ENCODE results near the gene BCAN. TPM values are rescaled to one million over a fixed set of nuclear protein-coding genes. Genes with fewer than 3 reads are reported as not detected.

BCAN gene
- total and polyA plus RNA-seq, 2 of the 8 experiments (the other 6 are each of a cell fraction or from before 2014, with no cell fraction given), result 4.5 to 24.0 TPM

DNA sequence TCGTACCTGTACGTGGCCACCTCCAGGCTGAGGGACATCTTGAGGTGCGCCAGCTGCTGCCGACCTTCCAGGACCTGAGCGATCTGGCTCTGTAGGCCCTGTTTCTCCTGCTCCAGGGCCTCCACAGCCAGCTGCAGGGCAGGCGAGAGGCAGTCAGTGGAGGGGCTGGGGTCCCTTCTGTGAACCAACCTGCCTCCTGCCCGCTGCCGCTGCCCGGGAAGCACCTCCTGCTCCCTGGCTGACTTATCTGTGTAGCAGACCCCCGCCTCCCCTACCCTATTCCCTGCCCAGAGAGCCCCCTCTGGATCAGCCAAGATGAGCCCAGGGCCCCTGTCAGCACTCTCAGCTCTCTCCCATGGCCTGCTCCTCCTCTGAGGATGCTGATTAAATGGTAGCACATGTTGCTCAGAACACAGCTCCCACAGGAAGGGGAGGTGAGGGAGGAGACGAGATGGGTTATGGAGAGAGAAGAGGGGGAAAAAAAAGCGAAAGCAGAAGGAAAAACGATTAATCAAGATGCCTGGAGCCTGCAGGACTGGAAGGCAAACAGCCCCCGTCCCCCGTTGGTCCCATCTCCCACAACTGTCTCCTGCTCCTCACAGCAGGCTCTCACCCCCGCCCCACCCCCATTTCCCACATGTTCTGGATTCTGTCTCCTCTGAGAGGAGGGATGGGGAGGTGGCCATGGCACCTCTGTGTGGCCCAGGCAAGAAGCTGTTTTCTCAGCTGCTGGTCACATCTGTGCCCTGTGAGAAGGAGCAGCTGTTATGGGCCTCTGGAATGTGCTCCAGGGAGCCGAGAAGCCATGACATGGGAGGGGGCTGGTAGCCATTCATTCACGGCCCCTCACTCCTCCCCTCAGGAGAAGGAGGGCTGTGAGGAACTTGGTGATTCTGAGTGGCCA is 33.5 kb downstream of the BCAN start:
- DNase-seq (ENCODE audit: low read depth in 1 of 2, low spot score in 2 of 2) (peak in 1 of 2 experiments; percentile 58), FAIRE-seq (no peak)
- H3K79me2 ChIP-seq (ENCODE audit: control insufficient read depth in 1 of 2, insufficient read depth in 2 of 2, low read length in 2 of 2), result peaks cover 5 to 43% of the 10 kb centered on the region in 2 experiments; a peak in 3 of 4 replicates
- peak overlapping the region; percentile 64 to 84 (median 74) for H3K4me3 ChIP-seq (ENCODE audit: extremely low read depth in 1 of 4, insufficient read depth in 2 of 4, low read depth in 3 of 4, low read length in 4 of 4)
- H4K91ac ChIP-seq (replicated peaks; ENCODE audit: insufficient read length, low read length), result peak overlapping the region; percentile 48
- H3K4ac ChIP-seq (replicated peaks; ENCODE audit: insufficient read length, low read depth, low read length), result peak overlapping the region; percentile 62
- H3K27ac ChIP-seq (ENCODE audit: low read depth, low read length), result no peak overlapping the region
- H4K5ac ChIP-seq (ENCODE audit: insufficient read length, low read depth, low read length), result no peak overlapping the region
- no peak overlapping the region for H2BK120ac ChIP-seq (replicated peaks; ENCODE audit: low read depth, low read length)
- peaks cover 3 to 10% of the 10 kb centered on the region in 2 experiments for H4K20me1 ChIP-seq (replicated peaks in 1 of 2; ENCODE audit: control insufficient read depth in 1 of 2, insufficient read depth in 2 of 2, low read length in 2 of 2)
- peak overlapping the region; percentile 92 for H2BK15ac ChIP-seq (ENCODE audit: low read length)
- peak overlapping the region; percentile 71 for H3K18ac ChIP-seq (ENCODE audit: extremely low read depth, low read length)
- peaks cover 7 to 39% (median 34%) of the 10 kb centered on the region in 4 experiments for H3K4me1 ChIP-seq (replicated peaks in 1 of 4; ENCODE audit: control insufficient read depth in 3 of 4, insufficient read depth in 4 of 4, low read length in 3 of 4)
- no peak overlapping the region for H4K8ac ChIP-seq (ENCODE audit: extremely low read depth, insufficient read depth, low read length)
- no peaks in the 10 kb centered on the region for H3K9me3 ChIP-seq (ENCODE audit: insufficient read depth in 2 of 2, low read depth in 1 of 2, low read length in 1 of 2)
- H3K79me1 ChIP-seq (ENCODE audit: low read depth, low read length), result peaks cover 15% of the 10 kb centered on the region; the same call in 1 of the 2 replicates
- H2BK12ac ChIP-seq (ENCODE audit: low read depth, low read length), result peak overlapping the region; percentile 84
- H3K14ac ChIP-seq (ENCODE audit: insufficient read length), result no peak overlapping the region
- peak overlapping the region; percentile 90 for H2BK20ac ChIP-seq (ENCODE audit: low read length)
- no peak overlapping the region for H3K23ac ChIP-seq (ENCODE audit: insufficient read length)
- CTCF ChIA-PET (ENCODE audit: partially characterized antibody), result interaction anchor here (0.9 to 66.0 kb wide), 8 partner anchors 12 to 238 kb away, joined by 3 to 4284 read pairs (median 7); partner anchors contain the start of genes BCAN, CRABP2, HAPLN2 and ISG20L2
- H3K9ac ChIP-seq (replicated peaks in 1 of 4; ENCODE audit: extremely low read depth in 1 of 4, low read depth in 3 of 4, low read length in 3 of 4), result peak overlapping the region in 3 of 4 experiments; percentile 60 to 83 (median 81); a peak in 6 of 7 replicates
- H3K27me3 ChIP-seq (replicated peaks in 1 of 4; ENCODE audit: control insufficient read depth in 3 of 4, extremely low read depth in 1 of 4, insufficient read depth in 3 of 4, low read length in 3 of 4), result no peaks in the 10 kb centered on the region; a peak in 2 of 7 replicates
- 56% methylated on average over 18 of the region's 18 CpGs; no CpG with 5 or more reads in 1 of the 2 experiments for WGBS, 2 experiments (ENCODE audit: extremely low coverage in 1 of 2, insufficient coverage in 1 of 2, insufficient read length in 1 of 2, insufficient replicate concordance in 2 of 2, low coverage in 1 of 2, low lambda C conversion rate in 2 of 2, missing lambda C conversion rate in 1 of 2)
- peaks cover 18% of the 10 kb centered on the region for H3K23me2 ChIP-seq (ENCODE audit: low read depth, low read length)
- H2BK5ac ChIP-seq (ENCODE audit: low read depth, low read length), result peak overlapping the region; percentile 98; the same call in 1 of the 2 replicates
- peaks cover 4 to 28% (median 12%) of the 10 kb centered on the region in 4 experiments; a peak in 7 of 8 replicates for H3K36me3 ChIP-seq (ENCODE audit: control insufficient read depth in 2 of 4, insufficient read depth in 4 of 4, low read length in 3 of 4)
- H2AFZ ChIP-seq (ENCODE audit: low read length), result no peak overlapping the region
- POLR2A ChIA-PET (ENCODE audit: partially characterized antibody), result interaction anchor here (0.8 to 13.8 kb wide), 15 partner anchors 12 to 208 kb away, joined by 3 to 419 read pairs (median 10); partner anchors contain the start of genes CRABP2, ISG20L2, METTL25B and MRPL24
- peak overlapping the region; percentile 71 to 87 for H3K4me2 ChIP-seq (ENCODE audit: insufficient read depth in 1 of 2, low read depth in 2 of 2, low read length in 2 of 2)
- H2AK5ac ChIP-seq (ENCODE audit: low read depth, low read length), result peak overlapping the region; percentile 97
- no peak overlapping the region for H3K56ac ChIP-seq (replicated peaks; ENCODE audit: insufficient read length, low read depth, low read length)
- TF ChIP-seq NRF1 (IDR thresholded peaks at IDR 0.05; ENCODE audit: low read depth, low read length) (no peak), TAF1 (IDR thresholded peaks at IDR 0.05; ENCODE audit: low read depth, low read length) (0 out of 2 replicates have a peak, but pooled peaks have one; percentile 13), TEAD4 (IDR thresholded peaks at IDR 0.05; ENCODE audit: low read depth, low read length) (0 out of 2 replicates have a peak, but pooled peaks have one; percentile 23), POLR2AphosphoS5 (IDR thresholded peaks at IDR 0.05; ENCODE audit: low read depth, low read length) (peak; percentile 65), KDM4A (IDR thresholded peaks at IDR 0.05; ENCODE audit: low read depth, low read length, severe bottlenecking) (no peak), SRF (IDR thresholded peaks at IDR 0.05; ENCODE audit: low read depth, low read length) (no peak)
- TF ChIP-seq, protein P1, sequence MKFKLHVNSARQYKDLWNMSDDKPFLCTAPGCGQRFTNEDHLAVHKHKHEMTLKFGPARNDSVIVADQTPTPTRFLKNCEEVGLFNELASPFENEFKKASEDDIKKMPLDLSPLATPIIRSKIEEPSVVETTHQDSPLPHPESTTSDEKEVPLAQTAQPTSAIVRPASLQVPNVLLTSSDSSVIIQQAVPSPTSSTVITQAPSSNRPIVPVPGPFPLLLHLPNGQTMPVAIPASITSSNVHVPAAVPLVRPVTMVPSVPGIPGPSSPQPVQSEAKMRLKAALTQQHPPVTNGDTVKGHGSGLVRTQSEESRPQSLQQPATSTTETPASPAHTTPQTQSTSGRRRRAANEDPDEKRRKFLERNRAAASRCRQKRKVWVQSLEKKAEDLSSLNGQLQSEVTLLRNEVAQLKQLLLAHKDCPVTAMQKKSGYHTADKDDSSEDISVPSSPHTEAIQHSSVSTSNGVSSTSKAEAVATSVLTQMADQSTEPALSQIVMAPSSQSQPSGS (IDR thresholded peaks at IDR 0.05; ENCODE audit: low read length), result no peak
- TF ChIP-seq, protein P2, sequence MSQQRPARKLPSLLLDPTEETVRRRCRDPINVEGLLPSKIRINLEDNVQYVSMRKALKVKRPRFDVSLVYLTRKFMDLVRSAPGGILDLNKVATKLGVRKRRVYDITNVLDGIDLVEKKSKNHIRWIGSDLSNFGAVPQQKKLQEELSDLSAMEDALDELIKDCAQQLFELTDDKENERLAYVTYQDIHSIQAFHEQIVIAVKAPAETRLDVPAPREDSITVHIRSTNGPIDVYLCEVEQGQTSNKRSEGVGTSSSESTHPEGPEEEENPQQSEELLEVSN (IDR thresholded peaks at IDR 0.05), result peak; percentile 8; the same call in 1 of the 2 replicates

Data from H1 (cell line).